IgD-negative memory B cell (primary cell): ENCODE results near the gene TEX10. TPM values are rescaled to one million over a fixed set of nuclear protein-coding genes. Genes with fewer than 3 reads are reported as not detected.

Experiments
- H3K27ac Mint-ChIP-seq, 3 donors: one replicate each; pipeline ENCODE4 v1.8.0; 2020 to 2022; ENCODE audit warnings: mild to moderate bottlenecking in 3 of 3, mixed read lengths in 3 of 3, moderate library complexity in 1 of 3
- H3K27me3 Mint-ChIP-seq: one replicate; pipeline ENCODE4 v1.8.0; 2021; ENCODE audit warnings: mixed read lengths
- H3K36me3 Mint-ChIP-seq: one replicate; pipeline ENCODE4 v1.8.0; 2020; ENCODE audit warnings: mild to moderate bottlenecking, mixed read lengths
- H3K4me1 Mint-ChIP-seq, 3 donors: one replicate each; pipeline ENCODE4 v1.8.0; 2020 to 2022; ENCODE audit warnings: mixed read lengths in 3 of 3, mild to moderate bottlenecking in 1 of 3
- H3K4me3 Mint-ChIP-seq, 4 donors: one replicate each; pipeline ENCODE4 v1.8.0; 2020 to 2022; ENCODE audit warnings: mild to moderate bottlenecking in 4 of 4, mixed read lengths in 4 of 4, moderate library complexity in 3 of 4
- H3K9me3 Mint-ChIP-seq, 3 donors: one replicate each; pipeline ENCODE4 v1.8.0; 2020 to 2021; ENCODE audit warnings: mixed read lengths in 3 of 3, mild to moderate bottlenecking in 1 of 3
- polyA plus RNA-seq: library from polyadenylated mRNA; unstranded; fragments of 300-500 nt; fragmentation: Illumina TruSeq; gene quantifications from one replicate; pipeline ENCODE4 v1.2.3, GENCODE V29; 2021

TEX10 gene
- polyA plus RNA-seq, 1 donor from 2014 or later = 17.5 TPM

DNA sequence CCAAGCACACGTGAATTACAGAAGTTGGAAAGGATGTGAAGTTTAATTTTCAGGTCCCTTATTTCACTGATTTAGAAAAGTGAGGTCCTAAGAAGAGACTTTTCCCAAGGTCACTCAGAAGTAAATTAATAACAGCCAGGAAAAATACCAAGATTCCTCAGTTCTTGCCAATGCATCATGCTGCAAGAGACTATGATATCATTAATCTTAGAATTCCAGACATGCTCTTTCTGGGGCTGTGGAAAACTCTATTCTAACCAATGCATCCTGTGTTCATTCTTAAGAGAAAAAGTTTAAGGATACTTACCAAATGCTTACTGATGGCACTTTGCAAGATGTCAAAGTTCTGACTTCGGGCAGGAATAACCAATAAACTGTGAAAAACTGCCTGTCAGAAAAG, 42.8 kb downstream of the TEX10 start:
- Mint-ChIP-seq H3K4me1 (peaks cover 0 to 14% (median 0%) of the 10 kb centered on the region in 3 donors), H3K4me3 (no peak overlapping the region), H3K27me3 (no peaks in the 10 kb centered on the region), H3K27ac (peak overlapping the region in 1 of 3 donors; percentile 59), H3K36me3 (peaks cover 20% of the 10 kb centered on the region), H3K9me3 (no peaks in the 10 kb centered on the region)

DNA sequence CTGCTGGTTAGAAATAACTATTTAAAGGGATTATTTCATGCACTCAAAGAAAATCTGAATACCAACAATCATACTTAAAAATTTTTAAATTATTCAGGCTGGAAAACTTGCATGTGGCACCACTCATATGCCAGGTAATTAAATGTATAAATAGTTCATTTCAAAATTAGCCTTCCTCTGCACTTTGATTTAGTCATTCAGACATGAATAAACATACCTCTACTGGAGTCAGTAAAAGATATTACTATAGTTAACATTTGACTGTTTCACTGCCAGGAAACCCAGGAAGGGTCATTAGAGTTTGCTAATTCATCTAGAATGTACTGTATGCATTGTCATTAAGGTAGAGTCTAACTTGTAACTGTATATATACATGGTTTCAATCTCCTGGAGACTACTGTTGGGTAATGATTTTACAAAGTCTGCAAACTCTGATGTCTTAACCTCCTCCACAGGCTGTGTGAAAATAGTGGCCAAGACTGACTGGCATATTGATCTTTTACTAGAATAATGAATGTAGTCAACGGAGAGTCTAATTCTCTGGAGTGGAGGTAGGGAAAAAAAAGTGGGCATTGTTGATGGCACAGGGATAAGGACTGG, 43.7 kb downstream of the TEX10 start:
- Mint-ChIP-seq H3K4me3 (no peak overlapping the region), H3K4me1 (peaks cover 0 to 5% (median 0%) of the 10 kb centered on the region in 3 donors), H3K27me3 (no peaks in the 10 kb centered on the region), H3K36me3 (peaks cover 24% of the 10 kb centered on the region), H3K9me3 (no peaks in the 10 kb centered on the region), H3K27ac (peak overlapping the region in 1 of 3 donors; percentile 24)

DNA sequence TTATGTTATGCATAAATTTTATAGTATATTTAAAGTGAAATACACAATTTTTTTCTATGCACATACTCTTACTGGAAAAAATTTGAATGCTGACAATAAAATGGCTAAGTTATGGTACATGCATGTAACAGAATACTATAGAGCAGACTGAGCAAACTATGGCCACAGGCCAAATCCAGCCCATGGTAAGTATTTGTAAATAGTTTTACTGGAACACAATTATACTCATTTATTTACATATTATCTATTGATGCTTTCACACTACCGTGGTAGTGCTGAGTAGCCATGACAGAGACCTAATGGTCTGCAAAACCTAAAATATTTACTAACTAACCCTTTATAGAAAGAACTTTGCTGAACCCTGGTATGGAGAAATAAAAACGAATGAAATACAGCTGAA, 45.7 kb downstream of the TEX10 start:
- Mint-ChIP-seq H3K27me3 (no peaks in the 10 kb centered on the region), H3K36me3 (peaks cover 24% of the 10 kb centered on the region), H3K4me3 (no peak overlapping the region), H3K4me1 (peaks cover 0 to 5% (median 0%) of the 10 kb centered on the region in 3 donors), H3K27ac (no peak overlapping the region), H3K9me3 (no peaks in the 10 kb centered on the region)

DNA sequence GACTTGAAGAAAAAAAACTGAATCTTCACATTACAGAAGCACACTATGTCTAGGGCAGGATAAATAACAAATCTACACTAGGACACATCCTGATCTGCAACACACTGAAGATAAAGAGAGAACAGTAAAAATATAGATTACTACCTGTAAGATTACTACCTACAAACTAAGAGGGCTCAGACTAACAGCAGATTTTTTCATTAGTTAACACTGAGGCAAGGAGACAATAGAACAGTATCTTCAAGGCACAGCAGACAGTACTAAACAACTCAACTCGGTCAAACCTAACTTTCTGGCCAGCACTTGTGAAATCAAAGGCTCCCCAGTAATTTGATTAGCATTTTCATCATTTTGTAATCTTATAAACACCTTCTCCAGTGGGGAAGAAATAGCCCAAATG, 46.5 kb downstream of the TEX10 start:
- no peaks in the 10 kb centered on the region for H3K27me3 Mint-ChIP-seq
- H3K4me3 Mint-ChIP-seq = no peak overlapping the region
- H3K36me3 Mint-ChIP-seq = peaks cover 24% of the 10 kb centered on the region
- H3K4me1 Mint-ChIP-seq = peaks cover 0 to 5% (median 0%) of the 10 kb centered on the region in 3 donors
- H3K9me3 Mint-ChIP-seq = no peaks in the 10 kb centered on the region
- H3K27ac Mint-ChIP-seq = peak overlapping the region in 1 of 3 donors; percentile 27

DNA sequence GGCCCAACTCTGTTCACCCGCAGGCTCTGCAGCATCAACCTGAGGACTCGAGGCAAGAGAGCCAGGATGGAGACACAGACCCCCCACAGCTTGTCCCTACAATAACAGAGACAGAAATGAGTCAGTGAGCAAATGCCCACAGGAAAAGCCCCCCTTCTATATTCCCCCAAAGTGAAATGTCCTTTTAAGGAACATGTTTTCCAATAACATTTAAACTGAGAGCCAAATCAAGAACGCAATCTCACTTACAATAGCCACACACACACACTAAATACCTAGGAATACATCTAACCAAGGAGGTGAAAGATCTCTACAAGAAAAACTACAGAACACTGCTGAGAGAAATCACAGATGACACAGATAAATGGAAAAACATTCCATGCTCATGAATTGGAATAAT, 49.0 kb downstream of the TEX10 start:
- H3K27me3 Mint-ChIP-seq = no peaks in the 10 kb centered on the region
- H3K4me3 Mint-ChIP-seq = no peak overlapping the region
- H3K4me1 Mint-ChIP-seq = peaks cover 0 to 5% (median 0%) of the 10 kb centered on the region in 3 donors
- H3K27ac Mint-ChIP-seq = peak overlapping the region in 1 of 3 donors; percentile 51
- H3K9me3 Mint-ChIP-seq = no peaks in the 10 kb centered on the region
- peaks cover 12% of the 10 kb centered on the region for H3K36me3 Mint-ChIP-seq

DNA sequence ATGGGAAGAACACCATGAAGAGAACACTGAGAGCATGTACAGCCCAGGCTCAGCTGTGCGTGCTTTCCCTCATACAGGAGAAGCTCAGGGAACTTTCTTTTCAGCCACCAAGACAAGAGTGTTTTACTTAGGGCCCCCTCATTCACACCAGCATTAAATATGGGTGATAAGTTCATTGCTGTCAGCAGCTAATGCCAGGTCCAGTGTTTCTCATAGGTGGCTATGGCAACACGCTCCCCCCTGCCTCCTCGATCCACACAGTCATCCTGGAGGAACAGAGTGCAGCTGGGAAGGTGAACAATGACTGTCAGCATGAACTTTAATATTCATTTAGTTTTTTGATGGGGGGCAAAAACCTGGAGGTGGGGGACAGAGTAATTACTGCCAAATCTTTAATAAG, 54.4 kb downstream of the TEX10 start:
- Mint-ChIP-seq H3K27me3 (no peaks in the 10 kb centered on the region), H3K27ac (no peak overlapping the region), H3K4me3 (no peak overlapping the region), H3K9me3 (no peaks in the 10 kb centered on the region), H3K36me3 (no peaks in the 10 kb centered on the region), H3K4me1 (no peaks in the 10 kb centered on the region)

DNA sequence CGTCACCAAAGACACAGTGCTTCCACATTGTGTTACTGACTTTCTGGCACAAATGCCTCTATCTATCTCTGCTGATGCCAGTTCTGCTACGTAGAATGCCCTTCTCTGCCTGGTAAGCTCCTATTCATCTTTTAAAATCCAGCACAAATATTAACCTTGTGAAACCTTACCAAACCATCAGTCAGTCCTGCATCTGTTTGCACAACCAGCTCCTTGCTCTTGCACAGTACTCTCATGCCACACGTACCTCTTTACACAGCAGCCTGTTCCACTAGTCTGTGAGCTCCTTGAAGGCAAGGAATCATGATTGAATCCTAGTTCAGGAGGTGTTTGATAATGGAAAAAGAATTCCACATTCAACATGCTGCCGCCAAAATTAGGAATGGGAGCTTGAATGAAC, 56.3 kb downstream of the TEX10 start:
- Mint-ChIP-seq H3K9me3 (no peaks in the 10 kb centered on the region), H3K4me3 (no peak overlapping the region), H3K36me3 (peaks cover under 1% of the 10 kb centered on the region), H3K4me1 (no peaks in the 10 kb centered on the region), H3K27me3 (no peaks in the 10 kb centered on the region), H3K27ac (peak overlapping the region in 1 of 3 donors; percentile 24)

DNA sequence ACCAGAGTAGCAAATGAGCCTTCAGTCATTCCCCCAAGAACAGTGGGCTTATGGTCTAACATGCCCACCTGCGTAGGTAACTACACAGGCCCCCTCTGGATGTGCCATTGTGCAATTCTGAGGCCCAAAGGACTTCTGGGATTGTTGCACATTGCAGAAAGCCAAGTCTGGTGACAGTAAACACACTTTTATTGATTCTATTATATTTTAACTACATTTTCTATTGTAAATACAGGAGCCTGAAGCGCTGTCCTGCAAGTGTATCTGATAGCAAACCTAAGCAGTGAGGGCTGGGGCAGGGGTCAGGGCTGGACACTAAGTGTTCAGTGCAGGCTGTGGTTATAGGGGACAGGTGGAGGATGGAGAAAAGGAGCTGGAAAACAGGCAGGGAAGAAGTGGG, 57.5 kb downstream of the TEX10 start:
- Mint-ChIP-seq H3K36me3 (peaks cover 3% of the 10 kb centered on the region), H3K9me3 (no peaks in the 10 kb centered on the region), H3K27ac (peak overlapping the region in 1 of 3 donors; percentile 87), H3K27me3 (no peaks in the 10 kb centered on the region), H3K4me1 (no peaks in the 10 kb centered on the region), H3K4me3 (no peak overlapping the region)

DNA sequence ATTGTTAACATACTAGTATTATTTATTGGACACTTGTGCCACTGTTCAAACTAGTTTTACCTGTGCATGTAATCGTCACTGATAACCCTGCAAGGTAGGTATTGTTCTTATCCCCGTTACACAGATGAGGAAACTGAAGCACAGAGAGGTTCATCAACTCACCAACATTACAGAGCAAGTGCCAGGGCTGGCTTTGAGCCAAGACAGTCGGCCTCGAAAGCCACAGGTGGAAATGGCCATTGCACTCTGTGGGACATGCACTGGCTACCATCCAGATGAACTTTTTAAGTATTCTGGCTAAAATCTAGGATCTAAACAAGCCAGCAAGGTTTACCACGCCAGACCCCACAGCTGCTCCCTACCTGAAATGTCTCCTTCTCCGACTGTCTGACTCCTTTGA, 57.9 kb downstream of the TEX10 start:
- H3K27me3 Mint-ChIP-seq = no peaks in the 10 kb centered on the region
- H3K27ac Mint-ChIP-seq = peak overlapping the region in 1 of 3 donors; percentile 50
- no peak overlapping the region for H3K4me3 Mint-ChIP-seq
- peaks cover 5% of the 10 kb centered on the region for H3K36me3 Mint-ChIP-seq
- no peaks in the 10 kb centered on the region for H3K9me3 Mint-ChIP-seq
- no peaks in the 10 kb centered on the region for H3K4me1 Mint-ChIP-seq

DNA sequence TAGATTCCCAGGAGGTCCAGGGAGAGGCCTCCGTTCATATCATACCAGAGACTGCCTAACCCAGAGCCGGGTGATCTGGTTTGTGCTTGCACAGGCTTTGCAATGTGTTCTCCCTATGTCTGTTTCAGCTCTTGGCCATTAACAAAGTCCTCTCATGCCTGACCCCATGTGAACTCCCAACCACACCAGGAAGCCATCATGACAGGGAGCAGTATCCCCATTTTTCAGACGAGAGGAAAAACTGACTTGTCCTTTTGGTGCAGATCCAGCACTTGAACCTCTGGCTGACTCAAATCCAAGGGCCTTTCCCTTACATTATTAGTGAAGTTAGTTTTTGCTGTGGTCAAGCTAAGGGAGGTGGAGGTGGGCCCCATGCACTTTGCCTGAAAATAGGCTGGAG, 58.4 kb downstream of the TEX10 start:
- no peaks in the 10 kb centered on the region for H3K4me1 Mint-ChIP-seq
- H3K9me3 Mint-ChIP-seq = no peaks in the 10 kb centered on the region
- peaks cover 8% of the 10 kb centered on the region for H3K36me3 Mint-ChIP-seq
- no peaks in the 10 kb centered on the region for H3K27me3 Mint-ChIP-seq
- H3K4me3 Mint-ChIP-seq = no peak overlapping the region
- no peak overlapping the region for H3K27ac Mint-ChIP-seq

DNA sequence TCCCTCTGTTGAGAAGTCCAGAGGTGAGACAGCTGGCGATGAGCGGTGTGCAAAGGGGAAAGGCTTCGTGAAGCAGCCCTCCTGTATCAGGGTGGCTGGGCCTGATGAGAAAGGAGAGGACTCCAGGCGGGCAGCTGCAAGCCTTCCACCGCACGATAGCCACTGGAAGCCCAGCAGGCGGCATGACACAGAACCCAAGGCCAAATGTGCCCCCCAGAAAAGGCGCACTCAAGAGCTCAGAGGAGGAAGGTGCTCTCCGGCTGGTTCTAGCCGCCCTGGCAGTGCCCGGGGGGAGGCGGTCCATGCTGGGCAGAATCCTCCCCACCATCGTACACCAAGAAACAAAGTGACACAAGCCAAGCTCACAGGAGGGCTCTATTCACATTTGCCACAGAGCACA, 60.3 kb downstream of the TEX10 start:
- H3K36me3 Mint-ChIP-seq = peaks cover 16% of the 10 kb centered on the region

DNA sequence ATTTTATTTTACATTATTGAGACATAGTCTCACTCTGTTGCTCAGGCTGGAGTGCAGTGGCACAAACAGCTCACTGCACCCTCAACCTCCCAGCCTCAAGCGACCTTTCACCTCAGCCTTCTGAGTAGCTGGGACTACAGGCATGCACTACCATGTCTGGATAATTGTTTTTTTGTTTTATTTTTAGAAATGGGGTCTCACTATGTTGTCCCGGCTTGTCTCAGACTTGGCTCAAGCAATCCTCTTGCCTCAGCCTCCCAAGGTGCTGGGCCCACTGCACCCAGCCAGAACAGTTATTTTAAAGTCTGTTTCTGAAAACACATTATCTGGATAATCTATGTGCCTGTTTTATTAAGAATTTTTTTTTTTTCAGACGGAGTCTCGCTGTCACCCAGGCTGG, 62.0 kb downstream of the TEX10 start:
- H3K4me1 Mint-ChIP-seq = no peaks in the 10 kb centered on the region
- H3K27ac Mint-ChIP-seq = no peak overlapping the region
- no peak overlapping the region for H3K4me3 Mint-ChIP-seq
- H3K9me3 Mint-ChIP-seq = peaks cover 3 to 5% (median 4%) of the 10 kb centered on the region in 3 donors
- no peaks in the 10 kb centered on the region for H3K27me3 Mint-ChIP-seq
- peaks cover 26% of the 10 kb centered on the region for H3K36me3 Mint-ChIP-seq

More for the DNA sequence above, 60.3 kb downstream of the TEX10 start:
- Mint-ChIP-seq H3K9me3 (peaks cover 0 to 4% (median 3%) of the 10 kb centered on the region in 3 donors), H3K27me3 (no peaks in the 10 kb centered on the region), H3K27ac (no peak overlapping the region), H3K4me3 (no peak overlapping the region), H3K4me1 (no peaks in the 10 kb centered on the region)

DNA sequence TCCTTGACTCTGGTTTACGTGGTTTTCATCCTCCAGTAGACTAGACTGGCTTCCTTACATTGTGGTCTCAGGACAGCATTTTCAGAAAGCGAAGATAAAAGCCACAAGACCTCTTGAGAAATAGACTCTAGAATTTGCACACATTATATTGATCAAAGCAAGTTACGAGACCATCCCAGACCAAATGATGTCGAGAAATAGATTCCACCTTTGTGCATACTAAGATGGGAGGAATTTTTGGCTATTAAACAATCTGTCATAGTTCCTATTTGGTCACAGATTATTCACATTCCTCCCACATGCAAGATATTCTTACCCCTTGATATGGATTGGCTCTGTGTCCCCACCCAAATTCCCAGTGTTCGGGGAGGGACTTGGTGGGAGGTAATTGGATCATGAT, 65.6 kb downstream of the TEX10 start:
- Mint-ChIP-seq H3K9me3 (peaks cover 8 to 14% (median 11%) of the 10 kb centered on the region in 3 donors), H3K36me3 (peaks cover 45% of the 10 kb centered on the region), H3K4me1 (no peaks in the 10 kb centered on the region), H3K4me3 (no peak overlapping the region), H3K27ac (no peak overlapping the region), H3K27me3 (no peaks in the 10 kb centered on the region)

DNA sequence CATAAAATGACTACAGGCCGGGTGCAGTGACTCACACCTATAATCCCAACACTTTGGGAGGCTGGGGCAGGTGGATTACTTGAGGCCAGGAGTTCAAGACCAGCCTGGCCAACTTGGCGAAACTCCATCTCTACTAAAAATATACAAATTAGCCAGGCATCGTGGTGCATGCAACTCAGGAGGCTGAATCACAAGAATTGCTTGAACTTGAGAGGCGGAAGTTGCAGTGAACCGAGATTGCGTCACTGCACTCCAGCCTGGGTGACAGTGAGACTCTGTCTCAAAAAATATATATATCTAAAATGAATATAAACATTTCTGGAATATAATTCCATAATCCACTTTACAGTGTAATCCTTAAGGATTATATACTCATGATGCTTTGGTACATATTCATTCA, 66.5 kb downstream of the TEX10 start:
- H3K27me3 Mint-ChIP-seq = no peaks in the 10 kb centered on the region
- no peaks in the 10 kb centered on the region for H3K4me1 Mint-ChIP-seq
- no peak overlapping the region for H3K27ac Mint-ChIP-seq
- peaks cover 43% of the 10 kb centered on the region for H3K36me3 Mint-ChIP-seq
- peaks cover 8 to 14% (median 11%) of the 10 kb centered on the region in 3 donors for H3K9me3 Mint-ChIP-seq
- H3K4me3 Mint-ChIP-seq = no peak overlapping the region

DNA sequence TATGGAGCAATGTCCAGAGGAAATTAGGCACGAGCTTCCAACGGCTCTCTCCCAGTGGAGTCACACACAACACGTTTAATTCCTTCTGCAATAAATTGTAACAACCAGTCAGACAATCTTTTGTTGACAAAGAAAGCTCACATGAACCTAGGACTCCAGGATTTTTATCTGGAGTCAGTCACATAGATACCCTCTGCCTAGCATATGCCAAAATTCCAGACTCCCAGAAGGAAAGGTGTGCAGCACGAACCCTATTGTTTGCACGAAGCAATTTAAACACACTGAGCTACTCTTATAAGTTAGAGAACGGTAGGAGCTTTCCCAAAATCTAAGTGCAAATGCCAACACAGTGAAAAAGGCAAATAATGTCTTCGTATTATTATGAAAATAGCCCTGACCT, 67.1 kb downstream of the TEX10 start:
- Mint-ChIP-seq H3K4me3 (no peak overlapping the region), H3K36me3 (peaks cover 43% of the 10 kb centered on the region), H3K27ac (no peak overlapping the region), H3K27me3 (no peaks in the 10 kb centered on the region), H3K9me3 (peaks cover 8 to 14% (median 11%) of the 10 kb centered on the region in 3 donors), H3K4me1 (no peaks in the 10 kb centered on the region)

DNA sequence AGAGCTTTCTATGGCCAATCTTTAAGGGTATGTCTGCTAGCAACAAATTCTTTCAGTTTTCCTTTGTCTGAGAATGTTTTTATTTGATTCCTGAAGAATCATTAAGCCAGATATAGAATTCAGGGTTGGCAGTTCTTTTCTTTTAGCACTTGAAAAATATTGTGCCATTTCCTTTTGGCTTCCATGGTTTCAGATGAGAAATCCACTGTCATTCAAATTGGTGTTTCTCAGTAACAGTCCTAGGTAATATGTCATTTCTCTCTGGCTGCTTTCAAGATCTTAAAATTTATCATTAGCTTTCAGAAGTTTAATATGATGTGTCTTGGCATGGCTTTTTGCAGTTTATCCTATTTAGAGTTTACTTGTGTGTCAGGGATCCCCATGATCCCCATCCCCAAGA, 67.7 kb downstream of the TEX10 start:
- Mint-ChIP-seq H3K9me3 (peaks cover 8 to 14% (median 11%) of the 10 kb centered on the region in 3 donors), H3K4me1 (no peaks in the 10 kb centered on the region), H3K4me3 (no peak overlapping the region), H3K36me3 (peaks cover 42% of the 10 kb centered on the region), H3K27ac (no peak overlapping the region), H3K27me3 (no peaks in the 10 kb centered on the region)
